Upper lobe of right lung (tissue), 1 donor: ENCODE measurements around the gene PGR. TPM values are rescaled to one million over a fixed set of nuclear protein-coding genes. Genes with fewer than 3 reads are reported as not detected.

ENCODE experiments used
- ATAC-seq: fragments of 200-7000 bp; cut with Tn5 transposase; one replicate; pipeline ENCODE4 v1.9.1; 2020; ENCODE audit warnings: mild to moderate bottlenecking, moderate library complexity
- DNase-seq: peaks from one replicate; pipeline ENCODE4 v3.0.0-alpha.2; 2020
- H3K27ac ChIP-seq: fragments of 200-600 bp; one replicate; pipeline ENCODE4 v1.8.0; 2022
- H3K27me3 ChIP-seq: fragments of 200-600 bp; one replicate; pipeline ENCODE4 v1.8.0; 2022; ENCODE audit warnings: mild to moderate bottlenecking
- H3K36me3 ChIP-seq: fragments of 200-600 bp; one replicate; pipeline ENCODE4 v1.8.0; 2022
- H3K4me1 ChIP-seq: fragments of 200-600 bp; one replicate; pipeline ENCODE4 v1.8.0; 2022
- H3K4me3 ChIP-seq: fragments of 200-600 bp; one replicate; pipeline ENCODE4 v1.8.0; 2022; ENCODE audit warnings: mild to moderate bottlenecking
- H3K9me3 ChIP-seq: fragments of 200-600 bp; one replicate; pipeline ENCODE4 v1.8.0; 2022
- intact Hi-C: fragments of 100-400 bp; cut with DNase I; formaldehyde crosslinking; loops from one replicate; pipeline ENCODE4 v1.11.0; 2022
- total RNA-seq: library from RNA; stranded (reverse); fragmentation: NEBNext Ultra II Directional; extraction: Animal tissue kit (Norgen Biotek cat#: 25700); gene quantifications from one replicate; pipeline ENCODE4 v1.2.1, GENCODE V29; 2021
- TF ChIP-seq, protein P1 (sequence below): fragments of 200-600 bp; IDR thresholded peaks from one replicate; pipeline ENCODE4 v1.8.0; 2022; ENCODE audit warnings: antibody characterized with exemption
- donor health status: DM: no; HTN: yes; CAD: no; lungs with severe emphysema.

PGR gene
- total RNA-seq, 1 donor from 2014 or later: 3.0 TPM

DNA sequence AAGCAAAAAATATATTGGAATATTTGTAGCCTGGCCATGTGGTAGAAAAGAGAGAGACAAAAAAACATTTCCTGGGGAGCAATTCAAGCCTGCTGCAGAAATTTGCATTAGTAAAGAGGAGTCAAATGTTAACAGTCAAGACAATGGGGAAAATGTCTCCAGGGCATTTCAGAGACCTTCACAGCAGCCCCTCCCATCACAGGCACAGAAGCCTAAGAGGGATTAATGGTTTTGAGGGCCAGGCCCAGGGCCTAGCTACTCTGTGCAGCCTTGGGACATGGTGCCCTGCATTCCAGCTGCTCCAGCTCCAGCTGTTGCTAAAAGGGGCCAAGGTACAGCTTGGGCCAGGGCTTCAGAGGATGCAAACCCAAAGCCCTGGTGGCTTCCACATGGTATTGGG, 46.8 kb downstream of the PGR start:
- no peak for DNase-seq
- intact Hi-C loops: no loop called here

DNA sequence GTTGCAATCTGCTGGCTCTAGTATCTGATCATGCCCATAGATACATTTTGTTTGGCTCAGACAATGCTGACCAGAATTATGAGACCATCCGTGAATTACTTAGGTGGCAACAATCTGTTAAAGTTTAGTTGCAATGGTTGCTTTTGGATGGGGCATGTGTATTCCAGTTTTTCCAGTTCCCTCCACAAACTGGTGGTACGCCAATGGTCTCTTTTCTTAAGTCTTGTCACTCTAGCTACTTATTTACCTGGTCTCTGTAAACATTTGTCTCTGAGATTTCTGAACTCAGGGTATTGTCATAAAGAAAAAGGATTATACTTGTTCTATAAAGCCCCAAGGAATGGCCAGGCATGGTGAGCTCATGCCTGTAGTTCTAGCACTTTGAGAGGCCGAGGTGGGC, 65.9 kb downstream of the PGR start:
- Histone ChIP-seq H3K27me3 (no peaks in the 10 kb centered on the region), H3K27ac (no peak overlapping the region), H3K9me3 (no peaks in the 10 kb centered on the region), H3K36me3 (no peaks in the 10 kb centered on the region), H3K4me1 (no peaks in the 10 kb centered on the region), H3K4me3 (no peak overlapping the region)
- ATAC-seq: no peak
- TF ChIP-seq, protein P1, sequence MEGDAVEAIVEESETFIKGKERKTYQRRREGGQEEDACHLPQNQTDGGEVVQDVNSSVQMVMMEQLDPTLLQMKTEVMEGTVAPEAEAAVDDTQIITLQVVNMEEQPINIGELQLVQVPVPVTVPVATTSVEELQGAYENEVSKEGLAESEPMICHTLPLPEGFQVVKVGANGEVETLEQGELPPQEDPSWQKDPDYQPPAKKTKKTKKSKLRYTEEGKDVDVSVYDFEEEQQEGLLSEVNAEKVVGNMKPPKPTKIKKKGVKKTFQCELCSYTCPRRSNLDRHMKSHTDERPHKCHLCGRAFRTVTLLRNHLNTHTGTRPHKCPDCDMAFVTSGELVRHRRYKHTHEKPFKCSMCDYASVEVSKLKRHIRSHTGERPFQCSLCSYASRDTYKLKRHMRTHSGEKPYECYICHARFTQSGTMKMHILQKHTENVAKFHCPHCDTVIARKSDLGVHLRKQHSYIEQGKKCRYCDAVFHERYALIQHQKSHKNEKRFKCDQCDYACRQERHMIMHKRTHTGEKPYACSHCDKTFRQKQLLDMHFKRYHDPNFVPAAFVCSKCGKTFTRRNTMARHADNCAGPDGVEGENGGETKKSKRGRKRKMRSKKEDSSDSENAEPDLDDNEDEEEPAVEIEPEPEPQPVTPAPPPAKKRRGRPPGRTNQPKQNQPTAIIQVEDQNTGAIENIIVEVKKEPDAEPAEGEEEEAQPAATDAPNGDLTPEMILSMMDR: no peak
- intact Hi-C loops: no loop called here
- DNase-seq: no peak

More for the DNA sequence above, 46.8 kb downstream of the PGR start:
- ATAC-seq: no peak
- H3K9me3 ChIP-seq: no peaks in the 10 kb centered on the region
- no peaks in the 10 kb centered on the region for H3K36me3 ChIP-seq
- TF ChIP-seq, protein P1: no peak
- H3K27me3 ChIP-seq: no peaks in the 10 kb centered on the region
- no peak overlapping the region for H3K4me3 ChIP-seq
- H3K27ac ChIP-seq: no peak overlapping the region
- no peaks in the 10 kb centered on the region for H3K4me1 ChIP-seq

DNA sequence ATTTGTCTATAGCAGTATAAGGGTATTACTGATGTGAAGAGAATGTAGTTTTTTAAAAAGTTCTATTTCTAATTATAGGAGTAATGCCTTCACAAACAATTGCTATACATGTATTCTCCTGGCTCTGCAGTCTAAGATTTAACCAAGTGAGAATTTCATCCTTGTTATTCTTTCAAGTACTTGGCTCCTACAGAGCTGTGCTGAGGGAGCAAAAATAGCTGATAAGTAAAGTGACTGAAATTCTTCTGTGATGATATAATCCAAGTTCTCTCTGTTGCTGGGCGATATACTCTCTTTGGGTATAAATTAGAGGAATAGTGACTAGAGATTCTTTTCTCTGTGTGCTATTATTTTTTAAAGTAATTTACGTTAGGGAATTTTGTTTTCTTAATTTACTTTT, 68.0 kb downstream of the PGR start:
- Histone ChIP-seq H3K9me3 (no peaks in the 10 kb centered on the region), H3K27ac (no peak overlapping the region), H3K4me3 (no peak overlapping the region), H3K4me1 (no peaks in the 10 kb centered on the region), H3K27me3 (no peaks in the 10 kb centered on the region), H3K36me3 (no peaks in the 10 kb centered on the region)
- no peak for ATAC-seq
- intact Hi-C loops: no loop called here
- TF ChIP-seq, protein P1: no peak
- no peak for DNase-seq

DNA sequence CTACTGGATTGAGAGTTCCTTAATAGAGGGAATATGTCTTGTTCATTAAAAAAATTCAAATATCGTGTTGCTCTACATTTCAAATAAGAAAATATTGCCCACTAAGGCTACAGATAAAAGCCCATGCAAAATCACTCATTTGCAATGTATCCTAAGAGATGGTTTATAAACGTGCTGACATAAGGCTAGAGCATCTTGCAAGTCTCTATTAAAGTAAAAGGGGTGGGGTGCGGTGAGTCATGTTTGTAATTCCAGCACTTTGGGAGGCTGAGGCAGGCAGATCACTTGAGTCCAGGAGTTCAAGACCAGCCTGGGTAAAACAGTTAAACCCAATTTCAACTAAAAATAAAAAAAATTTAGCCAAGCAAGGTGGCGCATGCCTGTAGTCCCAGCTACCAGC, 70.3 kb downstream of the PGR start:
- Histone ChIP-seq H3K4me1 (no peaks in the 10 kb centered on the region), H3K4me3 (no peak overlapping the region), H3K27me3 (no peaks in the 10 kb centered on the region), H3K27ac (no peak overlapping the region), H3K36me3 (no peaks in the 10 kb centered on the region), H3K9me3 (no peaks in the 10 kb centered on the region)
- TF ChIP-seq, protein P1: no peak
- intact Hi-C loops: no loop called here
- ATAC-seq: no peak
- no peak for DNase-seq

DNA sequence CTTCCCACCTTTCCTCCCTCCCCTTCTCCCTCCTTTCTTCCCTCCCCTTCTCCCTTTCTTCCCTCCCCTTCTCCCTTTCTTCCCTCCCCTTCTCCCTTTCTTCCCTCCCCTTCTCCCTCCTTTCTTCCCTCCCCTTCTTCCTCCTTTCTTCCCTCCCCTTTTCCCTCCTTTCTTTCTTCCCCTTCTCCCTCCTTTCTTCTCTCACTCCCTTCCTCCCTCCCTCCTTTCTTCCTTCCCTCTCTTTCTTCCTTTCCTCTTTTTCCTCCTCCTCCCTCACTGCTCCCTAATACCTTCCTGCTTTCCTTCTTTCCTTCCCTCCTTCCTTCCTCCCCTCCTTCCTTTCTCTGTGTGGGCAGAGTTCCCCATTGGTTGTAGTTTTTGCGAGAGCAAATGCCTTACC, 76.1 kb downstream of the PGR start:
- Histone ChIP-seq H3K27me3 (no peaks in the 10 kb centered on the region), H3K27ac (no peak overlapping the region), H3K36me3 (no peaks in the 10 kb centered on the region), H3K4me1 (no peaks in the 10 kb centered on the region), H3K4me3 (no peak overlapping the region), H3K9me3 (no peaks in the 10 kb centered on the region)
- TF ChIP-seq, protein P1: no peak
- ATAC-seq: no peak
- no peak for DNase-seq
- intact Hi-C loops: no loop called here

DNA sequence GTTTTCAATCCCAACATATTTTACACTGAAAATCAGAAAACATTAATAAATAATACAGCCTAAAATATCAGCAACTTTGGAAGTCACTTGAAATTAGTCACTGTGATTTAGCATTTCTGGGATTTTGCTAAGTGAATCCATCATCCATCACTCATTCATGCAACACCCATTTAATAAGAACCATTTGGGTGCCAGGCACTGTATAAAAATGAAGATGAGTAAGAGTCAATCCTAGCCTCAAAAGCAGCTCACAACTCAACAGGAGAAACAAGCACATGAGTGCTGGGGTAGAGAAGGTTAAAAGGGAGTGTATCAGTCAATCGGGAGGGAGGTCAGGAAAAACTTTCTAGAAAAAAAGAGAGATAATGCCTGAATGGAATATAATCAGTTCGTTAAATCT, 77.9 kb downstream of the PGR start:
- Histone ChIP-seq H3K4me1 (no peaks in the 10 kb centered on the region), H3K9me3 (no peaks in the 10 kb centered on the region), H3K36me3 (no peaks in the 10 kb centered on the region), H3K27me3 (no peaks in the 10 kb centered on the region), H3K4me3 (no peak overlapping the region), H3K27ac (no peak overlapping the region)
- ATAC-seq (no peak), DNase-seq (no peak)
- TF ChIP-seq, protein P1: no peak
- intact Hi-C loops: no loop called here
